ENCODE measurements around the gene CRB3.

DNA sequence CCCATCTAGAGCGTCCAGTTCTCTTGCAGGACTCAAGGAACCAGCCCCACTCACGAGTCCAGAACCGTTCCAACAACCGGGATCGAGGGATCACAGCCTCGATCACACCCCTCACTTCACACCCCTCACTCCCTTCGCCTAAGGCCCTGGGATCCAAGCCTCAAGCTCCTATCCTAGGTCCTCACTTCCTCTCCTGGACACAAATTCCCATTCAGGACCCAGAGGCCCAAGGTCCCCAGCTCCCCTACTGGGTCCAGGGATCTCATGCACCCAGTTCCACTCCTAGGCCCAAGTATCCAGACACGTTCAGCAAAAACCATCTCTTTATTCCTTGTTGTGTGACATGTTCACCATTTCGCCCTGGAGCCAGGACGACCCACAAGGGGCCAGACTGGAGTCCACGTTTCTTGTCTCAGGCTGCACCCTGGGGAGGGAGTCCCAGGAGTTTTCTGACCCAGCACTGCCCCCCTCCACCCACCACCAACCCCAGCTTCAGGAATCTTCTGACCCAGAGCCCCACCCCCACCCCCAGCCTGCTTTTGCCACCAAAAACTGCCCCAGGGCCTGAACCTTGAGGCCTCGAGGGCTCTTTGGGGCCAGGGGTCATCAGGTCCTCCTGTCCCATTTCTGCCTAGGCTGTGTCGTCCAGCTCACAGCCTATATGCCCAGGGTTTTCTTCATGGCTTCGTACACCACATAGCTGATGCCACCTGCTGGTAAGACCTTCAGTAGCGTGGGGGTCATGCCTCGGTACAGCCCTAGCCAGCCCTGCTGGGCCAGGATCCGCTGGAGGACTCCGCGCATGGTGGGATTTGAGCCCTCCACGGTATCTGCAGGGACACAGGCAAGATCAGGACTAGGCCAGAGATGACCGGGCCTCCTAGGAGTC lies 38.1 kb upstream of the CRB3 start:
- TF ChIP-seq, protein P1, sequence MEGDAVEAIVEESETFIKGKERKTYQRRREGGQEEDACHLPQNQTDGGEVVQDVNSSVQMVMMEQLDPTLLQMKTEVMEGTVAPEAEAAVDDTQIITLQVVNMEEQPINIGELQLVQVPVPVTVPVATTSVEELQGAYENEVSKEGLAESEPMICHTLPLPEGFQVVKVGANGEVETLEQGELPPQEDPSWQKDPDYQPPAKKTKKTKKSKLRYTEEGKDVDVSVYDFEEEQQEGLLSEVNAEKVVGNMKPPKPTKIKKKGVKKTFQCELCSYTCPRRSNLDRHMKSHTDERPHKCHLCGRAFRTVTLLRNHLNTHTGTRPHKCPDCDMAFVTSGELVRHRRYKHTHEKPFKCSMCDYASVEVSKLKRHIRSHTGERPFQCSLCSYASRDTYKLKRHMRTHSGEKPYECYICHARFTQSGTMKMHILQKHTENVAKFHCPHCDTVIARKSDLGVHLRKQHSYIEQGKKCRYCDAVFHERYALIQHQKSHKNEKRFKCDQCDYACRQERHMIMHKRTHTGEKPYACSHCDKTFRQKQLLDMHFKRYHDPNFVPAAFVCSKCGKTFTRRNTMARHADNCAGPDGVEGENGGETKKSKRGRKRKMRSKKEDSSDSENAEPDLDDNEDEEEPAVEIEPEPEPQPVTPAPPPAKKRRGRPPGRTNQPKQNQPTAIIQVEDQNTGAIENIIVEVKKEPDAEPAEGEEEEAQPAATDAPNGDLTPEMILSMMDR (IDR thresholded peaks at IDR 0.05) = no peak
- TF ChIP-seq POLR2A (IDR thresholded peaks at IDR 0.05) = no peak

All from lower leg skin (tissue), 3 donors.